Prostate gland (tissue), 2 donors: Measurements from ENCODE around the gene ACAP2.

ENCODE experiments used
- CTCF ChIP-seq, 4 experiments: fragments of 200-600 bp in 2 of 4; fragments of 450-650 bp in 2 of 4; sonication (generic) in 2 of 4; IDR thresholded peaks; 1 replicate in 3 of 4; 2 replicates in 1 of 4; pipeline ENCODE4 v1.5.1; 2016 to 2019; ENCODE audit warnings: antibody characterized with exemption in 4 of 4, mild to moderate bottlenecking in 2 of 4, moderate library complexity in 2 of 4
- POLR2A ChIP-seq: fragments of 450-650 bp; IDR thresholded peaks from one replicate; pipeline ENCODE4 v1.6.1; 2016; ENCODE audit warnings: antibody characterized with exemption, mild to moderate bottlenecking
- POLR2AphosphoS5 ChIP-seq: sonication (generic); formaldehyde crosslinking; IDR thresholded peaks from one replicate; pipeline ENCODE4 v1.6.1; 2017; ENCODE audit warnings: antibody characterized with exemption

GRCh38 chr3:195238586-195239118 is 204.2 kb downstream of the ACAP2 start:
- TF ChIP-seq CTCF (IDR thresholded peaks at IDR 0.05) (no peak), POLR2A (no peak), POLR2AphosphoS5 (peak; percentile 58)
